ENCODE data around the gene BMP10. TPM values are rescaled to one million over a fixed set of nuclear protein-coding genes. Genes with fewer than 3 reads are reported as not detected.

BMP10 gene
- total and polyA plus RNA-seq, 2 of the 8 experiments (the other 6 are each of a cell fraction or from before 2014, with no cell fraction given): not detected

GRCh38 chr2:68879296-68879695 lies 8.1 kb upstream of the BMP10 start (continued):
- TF ChIP-seq CHD7 (IDR thresholded peaks at IDR 0.05; ENCODE audit: insufficient replicate concordance, low read length): no peak
- TF ChIP-seq TCF12 (IDR thresholded peaks at IDR 0.05; ENCODE audit: low read depth, low read length): no peak
- TF ChIP-seq KDM1A (IDR thresholded peaks at IDR 0.05; ENCODE audit: borderline replicate concordance, low read length): no peak
- TF ChIP-seq EGR1 (IDR thresholded peaks at IDR 0.05; ENCODE audit: borderline replicate concordance, low read depth, low read length): no peak
